Measurements from ENCODE around the gene SNX20. TPM values are rescaled to one million over a fixed set of nuclear protein-coding genes. Genes with fewer than 3 reads are reported as not detected.

The SNX20 gene
- total and polyA plus RNA-seq, 2 donors (not counting 3 experiments of a cell fraction or from before 2014, with no cell fraction given), result not detected

DNA sequence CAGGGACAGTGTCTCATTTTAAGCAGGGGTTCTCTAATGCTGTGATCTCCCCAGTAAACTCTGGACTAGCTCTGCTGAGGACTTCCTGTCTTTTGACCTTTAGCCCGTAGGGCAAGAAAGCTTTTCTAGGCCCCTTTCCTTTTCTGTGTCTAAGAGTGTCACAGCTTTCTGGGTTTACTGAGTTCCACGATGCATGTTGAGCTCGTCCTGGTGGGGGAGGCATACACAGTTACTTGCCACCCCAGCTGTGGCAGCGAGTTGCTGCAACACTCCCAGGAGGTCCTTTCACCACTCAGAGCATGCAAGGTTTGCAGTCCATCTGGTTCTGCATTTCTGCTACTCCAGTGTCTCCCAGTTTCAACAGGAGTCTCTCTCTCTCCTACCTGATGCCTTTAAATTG, 36.0 kb upstream of the SNX20 start:
- intact Hi-C loops (cut with micrococcal nuclease) (no loop called here), dilution Hi-C loops (cut with MboI; ENCODE audit: extremely low pct_ligation_motif_present, low sequenced_read_pairs) (no loop called here)
- H3K4me1 ChIP-seq (ENCODE audit: control insufficient read depth, extremely low read depth, insufficient read depth, low read length), result no peaks in the 10 kb centered on the region
- H3K27ac ChIP-seq (ENCODE audit: insufficient read depth, low read depth, low read length), result no peak overlapping the region
- FAIRE-seq, result no peak
- no peak for DNase-seq (ENCODE audit: low read depth, low spot score)
- H3K27me3 ChIP-seq (ENCODE audit: control insufficient read depth in 2 of 2, insufficient read depth in 2 of 2, low read length in 2 of 2), result no peaks in the 10 kb centered on the region
- no TSS peak for BruUV-seq (replicated peaks)
- no peaks in the 10 kb centered on the region for H3K36me3 ChIP-seq (ENCODE audit: control insufficient read depth in 2 of 2, extremely low read depth in 1 of 2, insufficient read depth in 2 of 2, low read length in 2 of 2)
- H3K4me3 ChIP-seq (replicated peaks in 1 of 3; ENCODE audit: insufficient read depth in 1 of 3, low read depth in 1 of 3, low read length in 3 of 3), result no peak overlapping the region
- ChIA-PET POLR2A (no interaction called here), CTCF (interaction anchor here (1.1 to 1.5 kb wide), 2 partner anchors 52 to 89 kb away, joined by 3 to 4 read pairs; no protein-coding TSS in a partner anchor)
- no peaks in the 10 kb centered on the region for H4K20me1 ChIP-seq (replicated peaks; ENCODE audit: control insufficient read depth, extremely low read depth, insufficient read depth, low read length)
- no peaks in the 10 kb centered on the region for H3K9me1 ChIP-seq (replicated peaks; ENCODE audit: control insufficient read depth, extremely low read depth, insufficient read depth, low read length)
- no peaks in the 10 kb centered on the region for H3K79me2 ChIP-seq (ENCODE audit: control insufficient read depth, insufficient read depth, low read length)
- H3K4me2 ChIP-seq (ENCODE audit: insufficient read depth, low read length), result no peak overlapping the region
- no peak overlapping the region for H3K9ac ChIP-seq (replicated peaks; ENCODE audit: extremely low read depth, insufficient read depth, low read length)
- no peak overlapping the region for H2AFZ ChIP-seq (ENCODE audit: low read depth, low read length)
- H3K9me3 ChIP-seq (replicated peaks; ENCODE audit: control insufficient read depth, insufficient read depth, low read length), result no peaks in the 10 kb centered on the region
- TF ChIP-seq POLR2A (IDR thresholded peaks at IDR 0.05; ENCODE audit: low read depth, low read length), result no peak
- no peak for TF ChIP-seq POLR2AphosphoS5 (IDR thresholded peaks at IDR 0.05; ENCODE audit: insufficient read depth, low read depth, low read length)
- TF ChIP-seq, protein P1, sequence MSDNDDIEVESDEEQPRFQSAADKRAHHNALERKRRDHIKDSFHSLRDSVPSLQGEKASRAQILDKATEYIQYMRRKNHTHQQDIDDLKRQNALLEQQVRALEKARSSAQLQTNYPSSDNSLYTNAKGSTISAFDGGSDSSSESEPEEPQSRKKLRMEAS (IDR thresholded peaks at IDR 0.05; ENCODE audit: insufficient read depth, insufficient read length), result no peak
- TF ChIP-seq, protein P2, sequence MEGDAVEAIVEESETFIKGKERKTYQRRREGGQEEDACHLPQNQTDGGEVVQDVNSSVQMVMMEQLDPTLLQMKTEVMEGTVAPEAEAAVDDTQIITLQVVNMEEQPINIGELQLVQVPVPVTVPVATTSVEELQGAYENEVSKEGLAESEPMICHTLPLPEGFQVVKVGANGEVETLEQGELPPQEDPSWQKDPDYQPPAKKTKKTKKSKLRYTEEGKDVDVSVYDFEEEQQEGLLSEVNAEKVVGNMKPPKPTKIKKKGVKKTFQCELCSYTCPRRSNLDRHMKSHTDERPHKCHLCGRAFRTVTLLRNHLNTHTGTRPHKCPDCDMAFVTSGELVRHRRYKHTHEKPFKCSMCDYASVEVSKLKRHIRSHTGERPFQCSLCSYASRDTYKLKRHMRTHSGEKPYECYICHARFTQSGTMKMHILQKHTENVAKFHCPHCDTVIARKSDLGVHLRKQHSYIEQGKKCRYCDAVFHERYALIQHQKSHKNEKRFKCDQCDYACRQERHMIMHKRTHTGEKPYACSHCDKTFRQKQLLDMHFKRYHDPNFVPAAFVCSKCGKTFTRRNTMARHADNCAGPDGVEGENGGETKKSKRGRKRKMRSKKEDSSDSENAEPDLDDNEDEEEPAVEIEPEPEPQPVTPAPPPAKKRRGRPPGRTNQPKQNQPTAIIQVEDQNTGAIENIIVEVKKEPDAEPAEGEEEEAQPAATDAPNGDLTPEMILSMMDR (IDR thresholded peaks at IDR 0.05; ENCODE audit: extremely low read depth in 1 of 2, insufficient read depth in 1 of 2, low read depth in 1 of 2, low read length in 2 of 2), result no peak
- no peak for TF ChIP-seq FOS (IDR thresholded peaks at IDR 0.05; ENCODE audit: borderline replicate concordance, insufficient read depth, low read length)
- no peak for TF ChIP-seq JUN (IDR thresholded peaks at IDR 0.05; ENCODE audit: borderline replicate concordance, insufficient read depth, insufficient read length, low read depth)
- no peak for TF ChIP-seq MYC (IDR thresholded peaks at IDR 0.05; ENCODE audit: low read depth, low read length)
- no peak for TF ChIP-seq EZH2 (IDR thresholded peaks at IDR 0.05; ENCODE audit: borderline replicate concordance, low read depth, low read length, severe bottlenecking)
- TF ChIP-seq GATA2 (IDR thresholded peaks at IDR 0.05; ENCODE audit: insufficient read depth, insufficient read length, low read depth, low read length), result no peak
